IMR-90 (cell line): ENCODE data around the gene CEACAM8.

Experiments used
- BHLHE40 ChIP-seq: fragments of 150-350 bp; IDR thresholded peaks from 2 replicates; pipeline ENCODE4 v1.6.1; 2016; ENCODE audit warnings: mild to moderate bottlenecking, low read depth, low read length
- CEBPB ChIP-seq: IDR thresholded peaks from 2 replicates; pipeline ENCODE4 v1.6.1; 2012; ENCODE audit warnings: low read depth, low read length, improper control_type of control experiment
- CHD1 ChIP-seq: IDR thresholded peaks from 2 replicates; pipeline ENCODE4 v1.6.1; 2012; ENCODE audit warnings: low read depth, low read length, improper control_type of control experiment
- CTCF ChIP-seq: conservative IDR thresholded peaks from 2 replicates; pipeline ENCODE4 v1.5.1; 2012; ENCODE audit warnings: mild to moderate bottlenecking, low read depth, low read length, improper control_type of control experiment
- MAZ ChIP-seq: IDR thresholded peaks from 2 replicates; pipeline ENCODE4 v1.6.1; 2012; ENCODE audit warnings: low read depth, mild to moderate bottlenecking, low read length, improper control_type of control experiment, moderate library complexity, borderline replicate concordance
- MXI1 ChIP-seq: IDR thresholded peaks from 2 replicates; pipeline ENCODE4 v1.6.1; 2012; ENCODE audit warnings: low read depth, mild to moderate bottlenecking, low read length, moderate library complexity, borderline replicate concordance
- NFE2L2 ChIP-seq: fragments of 150-350 bp; IDR thresholded peaks from 2 replicates; pipeline ENCODE4 v1.6.1; 2016; ENCODE audit warnings: low read depth, mild to moderate bottlenecking, low read length
- POLR2A ChIP-seq: IDR thresholded peaks from 2 replicates; pipeline ENCODE4 v1.6.1; 2012; ENCODE audit warnings: mild to moderate bottlenecking, low read depth, low read length
- RCOR1 ChIP-seq: IDR thresholded peaks from 2 replicates; pipeline ENCODE4 v1.6.1; 2012; ENCODE audit warnings: mild to moderate bottlenecking, low read length, improper control_type of control experiment; ENCODE audit not compliant: insufficient replicate concordance
- RFX5 ChIP-seq: IDR thresholded peaks from 2 replicates; pipeline ENCODE4 v1.8.0; 2012; ENCODE audit warnings: low read depth, mild to moderate bottlenecking, low read length, moderate library complexity
- USF2 ChIP-seq: fragments of 150-350 bp; IDR thresholded peaks from 2 replicates; pipeline ENCODE4 v1.6.1; 2017; ENCODE audit warnings: mild to moderate bottlenecking, antibody characterized with exemption, low read length, low read depth
- TF ChIP-seq, protein P1 (sequence below): fragments of 150-350 bp; IDR thresholded peaks from 2 replicates; pipeline ENCODE4 v1.6.1; 2016; ENCODE audit warnings: low read depth, mild to moderate bottlenecking, low read length, moderate library complexity, borderline replicate concordance

- TF ChIP-seq BHLHE40 = no peak
- TF ChIP-seq USF2 = no peak
- TF ChIP-seq CTCF = no peak
- TF ChIP-seq, protein P1, sequence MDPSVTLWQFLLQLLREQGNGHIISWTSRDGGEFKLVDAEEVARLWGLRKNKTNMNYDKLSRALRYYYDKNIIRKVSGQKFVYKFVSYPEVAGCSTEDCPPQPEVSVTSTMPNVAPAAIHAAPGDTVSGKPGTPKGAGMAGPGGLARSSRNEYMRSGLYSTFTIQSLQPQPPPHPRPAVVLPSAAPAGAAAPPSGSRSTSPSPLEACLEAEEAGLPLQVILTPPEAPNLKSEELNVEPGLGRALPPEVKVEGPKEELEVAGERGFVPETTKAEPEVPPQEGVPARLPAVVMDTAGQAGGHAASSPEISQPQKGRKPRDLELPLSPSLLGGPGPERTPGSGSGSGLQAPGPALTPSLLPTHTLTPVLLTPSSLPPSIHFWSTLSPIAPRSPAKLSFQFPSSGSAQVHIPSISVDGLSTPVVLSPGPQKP = no peak
- no peak for TF ChIP-seq CEBPB
- no peak for TF ChIP-seq POLR2A
- TF ChIP-seq RFX5 = no peak
- no peak for TF ChIP-seq RCOR1
- no peak for TF ChIP-seq CHD1
- TF ChIP-seq NFE2L2 = no peak
- TF ChIP-seq MXI1 = no peak
- no peak for TF ChIP-seq MAZ
These were observed 40.5 kb upstream of the CEACAM8 start for GRCh38 chr19:42635233-42635539.
